ENCODE measurements around the gene MFSD2A. TPM values are rescaled to one million over a fixed set of nuclear protein-coding genes. Genes with fewer than 3 reads are reported as not detected.

Gene MFSD2A
- total RNA-seq, 1 experiment from 2014 or later: 1.4 TPM

- H3K27me3 ChIP-seq (ENCODE audit: insufficient read depth, low read depth): no peaks in the 10 kb centered on the region
- DNase-seq: no peak
- H3K4me2 ChIP-seq: no peak overlapping the region
- H3K36me3 ChIP-seq (ENCODE audit: low read depth): no peaks in the 10 kb centered on the region
- ChIA-PET CTCF (no interaction called here), POLR2A (ENCODE audit: unreplicated experiment) (no interaction called here)
- TF ChIP-seq CTCF (conservative IDR thresholded peaks at IDR 0.05) (no peak), EZH2 (IDR thresholded peaks at IDR 0.05; ENCODE audit: low read depth) (no peak)
- intact Hi-C loops (cut with micrococcal nuclease; ENCODE audit: unreplicated experiment): no loop called here
- H3F3A ChIP-seq (ENCODE audit: insufficient read depth, low read depth): peaks cover 10% of the 10 kb centered on the region; the same call in 1 of the 2 replicates
- H3K4me3 ChIP-seq: no peak overlapping the region
- BruUV-seq (replicated peaks): no TSS peak
- no peak overlapping the region for H2AFZ ChIP-seq
- H3K27ac ChIP-seq: no peak overlapping the region
- no peaks in the 10 kb centered on the region for H3K9me2 ChIP-seq (ENCODE audit: insufficient read depth)
- no peaks in the 10 kb centered on the region for H3K79me2 ChIP-seq (ENCODE audit: low read depth)
- H4K20me1 ChIP-seq (ENCODE audit: insufficient read depth): no peaks in the 10 kb centered on the region
- peaks cover 15% of the 10 kb centered on the region for H3K4me1 ChIP-seq (replicated peaks; ENCODE audit: insufficient read depth)
- H3K9me3 ChIP-seq (ENCODE audit: insufficient read depth, low read depth): no peaks in the 10 kb centered on the region
These were observed 10.4 kb upstream of the MFSD2A start for GRCh38 chr1:39944410-39945112.

DNA sequence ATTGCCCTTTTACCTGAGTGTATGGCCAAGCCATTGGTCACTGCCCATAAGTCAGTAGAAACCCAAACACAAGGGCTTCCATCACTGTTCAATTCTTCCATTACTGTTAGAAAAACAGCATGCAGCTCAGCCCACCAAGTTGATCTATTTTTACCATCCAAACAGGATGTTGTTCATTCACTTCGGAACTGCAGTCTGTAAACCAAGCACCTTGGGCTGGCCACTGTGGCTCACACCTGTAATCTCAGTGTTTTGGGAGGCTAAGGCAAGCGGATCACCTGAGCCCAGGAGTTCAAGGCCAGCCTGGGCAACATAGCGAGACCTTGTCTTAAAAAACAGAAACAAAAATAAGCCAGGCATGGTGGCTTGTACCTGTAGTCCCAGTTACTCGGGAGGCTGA, 8.7 kb upstream of the MFSD2A start:
- no peak overlapping the region for H3K4me2 ChIP-seq
- no peak overlapping the region for H3K4me3 ChIP-seq
- no TSS peak for BruUV-seq (replicated peaks)
- ChIA-PET CTCF (no interaction called here), POLR2A (ENCODE audit: unreplicated experiment) (no interaction called here)
- H3K27ac ChIP-seq: no peak overlapping the region
- no peaks in the 10 kb centered on the region for H3K9me3 ChIP-seq (ENCODE audit: insufficient read depth, low read depth)
- H4K20me1 ChIP-seq (ENCODE audit: insufficient read depth): no peaks in the 10 kb centered on the region
- H3F3A ChIP-seq (ENCODE audit: insufficient read depth, low read depth): peaks cover 17% of the 10 kb centered on the region; the same call in 1 of the 2 replicates
- H3K9me2 ChIP-seq (ENCODE audit: insufficient read depth): no peaks in the 10 kb centered on the region
- no peaks in the 10 kb centered on the region for H3K79me2 ChIP-seq (ENCODE audit: low read depth)
- intact Hi-C loops (cut with micrococcal nuclease; ENCODE audit: unreplicated experiment): no loop called here
- no peak for TF ChIP-seq CTCF (conservative IDR thresholded peaks at IDR 0.05)
- TF ChIP-seq EZH2 (IDR thresholded peaks at IDR 0.05; ENCODE audit: low read depth): no peak
- H2AFZ ChIP-seq: no peak overlapping the region
- peaks cover 23% of the 10 kb centered on the region for H3K4me1 ChIP-seq (replicated peaks; ENCODE audit: insufficient read depth)
- no peak for DNase-seq
- no peaks in the 10 kb centered on the region for H3K27me3 ChIP-seq (ENCODE audit: insufficient read depth, low read depth)
- no peaks in the 10 kb centered on the region for H3K36me3 ChIP-seq (ENCODE audit: low read depth)

- no TSS peak for BruUV-seq (replicated peaks)
- Histone ChIP-seq H3K36me3 (ENCODE audit: low read depth) (no peaks in the 10 kb centered on the region), H3K27ac (no peak overlapping the region), H4K20me1 (ENCODE audit: insufficient read depth) (no peaks in the 10 kb centered on the region), H3K4me1 (replicated peaks; ENCODE audit: insufficient read depth) (peaks cover 23% of the 10 kb centered on the region), H2AFZ (no peak overlapping the region), H3F3A (ENCODE audit: insufficient read depth, low read depth) (peaks cover 17% of the 10 kb centered on the region; the same call in 1 of the 2 replicates), H3K79me2 (ENCODE audit: low read depth) (no peaks in the 10 kb centered on the region), H3K9me2 (ENCODE audit: insufficient read depth) (no peaks in the 10 kb centered on the region), H3K4me2 (no peak overlapping the region), H3K9me3 (ENCODE audit: insufficient read depth, low read depth) (no peaks in the 10 kb centered on the region), H3K4me3 (no peak overlapping the region), H3K27me3 (ENCODE audit: insufficient read depth, low read depth) (no peaks in the 10 kb centered on the region)
- POLR2A ChIA-PET (ENCODE audit: unreplicated experiment): interaction anchor here (0.8 kb wide), 1 partner anchor 12 kb away, joined by 5 read pairs; no protein-coding TSS in a partner anchor
- CTCF ChIA-PET: no interaction called here
- intact Hi-C loops (cut with micrococcal nuclease; ENCODE audit: unreplicated experiment): no loop called here
- DNase-seq: no peak
- no peak for TF ChIP-seq EZH2 (IDR thresholded peaks at IDR 0.05; ENCODE audit: low read depth)
- TF ChIP-seq CTCF (conservative IDR thresholded peaks at IDR 0.05): no peak
These were observed 7.7 kb upstream of the MFSD2A start for GRCh38 chr1:39947260-39947659.
